Measurements from ENCODE around the gene UTP11.

UTP11 gene

DNA sequence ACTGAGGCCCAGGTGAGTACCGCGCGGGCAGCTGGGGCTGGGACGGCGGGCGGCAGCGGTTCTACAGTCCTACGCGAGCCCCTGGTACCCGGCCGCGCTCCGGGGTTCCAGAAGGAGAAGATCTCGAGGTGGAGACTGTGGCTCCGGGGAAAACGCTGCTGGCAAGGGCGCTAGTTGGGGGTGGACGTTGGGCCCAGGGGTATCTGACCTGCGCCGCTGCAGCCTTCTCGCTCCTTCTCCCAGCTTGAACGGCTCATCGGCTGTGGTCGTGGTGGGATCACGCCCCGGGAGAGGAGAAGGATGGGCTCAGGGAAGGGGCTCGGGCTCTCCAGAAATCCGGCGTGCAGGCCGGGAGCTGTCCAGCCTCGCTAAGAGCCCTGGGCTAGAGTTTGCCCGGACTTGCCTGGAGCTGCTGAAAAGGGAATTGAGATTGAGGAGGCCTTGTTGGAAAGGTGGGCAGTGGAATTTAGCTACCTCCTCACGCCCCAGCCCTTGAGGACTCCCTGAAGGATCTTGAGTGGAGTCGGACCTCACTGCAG, 35.1 kb downstream of the UTP11 start:
- in situ Hi-C loops (cut with HindIII; ENCODE audit: low pct_unique_long_range_greater_than_20kb, low sequenced_read_pairs) = no loop called here
- no peak for TF ChIP-seq JUND (IDR thresholded peaks at IDR 0.05; ENCODE audit: low read depth)

DNA sequence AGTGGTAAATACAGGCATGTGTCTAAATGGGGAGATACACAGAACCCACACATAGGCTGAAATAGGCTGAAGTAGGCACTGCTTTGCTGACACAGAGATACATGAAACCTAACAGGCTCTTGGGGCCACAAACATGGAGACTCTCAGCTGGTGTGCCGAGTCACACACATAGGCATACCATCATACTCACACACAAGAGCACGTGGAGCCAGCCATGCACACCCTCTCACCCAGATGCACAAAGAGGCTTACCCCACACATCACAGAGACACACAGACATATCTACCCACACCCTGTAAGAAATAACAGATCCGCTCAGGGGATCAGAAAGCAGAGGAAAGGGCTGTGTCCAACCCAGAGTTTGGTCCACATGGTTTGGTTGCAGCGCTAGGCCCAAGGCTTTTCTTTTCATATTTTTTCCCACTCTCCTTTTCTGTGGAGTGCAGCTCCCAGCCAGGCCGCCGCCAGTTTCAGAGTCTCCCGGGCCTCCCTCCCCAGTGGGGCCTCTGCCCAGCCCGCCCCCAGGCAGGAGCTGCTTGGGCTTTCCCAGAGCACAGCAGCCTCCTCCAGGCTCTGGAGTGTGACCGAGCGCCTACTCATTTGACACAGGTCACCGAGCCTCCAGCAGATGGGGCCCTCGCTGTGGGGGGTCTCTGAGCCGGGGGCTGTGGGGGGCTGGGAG, 38.0 kb downstream of the UTP11 start:
- no peak for DNase-seq (ENCODE audit: low read depth in 1 of 2, low spot score in 1 of 2)
- in situ Hi-C loops (cut with HindIII; ENCODE audit: low pct_unique_long_range_greater_than_20kb, low sequenced_read_pairs) = no loop called here
- no peak for TF ChIP-seq JUND (IDR thresholded peaks at IDR 0.05; ENCODE audit: low read depth)

More for the DNA sequence above, 35.1 kb downstream of the UTP11 start:
- DNase-seq (ENCODE audit: low read depth in 1 of 2, low spot score in 1 of 2) = no peak

DNA sequence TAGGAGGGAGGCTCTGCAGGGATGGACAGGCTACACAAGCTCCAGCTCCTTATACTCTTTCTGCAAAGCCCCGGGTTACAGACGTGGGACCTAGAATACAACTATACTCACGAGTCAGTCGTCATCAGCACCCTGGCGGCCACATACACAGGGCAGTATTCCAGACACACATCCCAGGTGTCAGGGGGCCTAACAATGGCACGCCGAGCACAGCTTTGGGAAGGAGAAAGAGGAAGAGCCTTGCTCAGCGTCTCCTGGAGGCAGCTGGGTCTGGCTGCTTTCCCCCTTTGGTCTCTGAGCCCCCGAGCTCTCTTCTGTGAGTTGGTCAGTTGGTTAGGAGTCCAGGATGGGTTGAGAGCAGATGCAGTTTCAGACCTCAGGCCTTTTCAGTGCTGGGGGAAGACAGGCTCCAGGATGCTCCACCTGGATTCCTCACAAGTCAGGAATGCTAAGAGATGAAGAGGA, 38.6 kb downstream of the UTP11 start:
- DNase-seq (ENCODE audit: low read depth in 1 of 2, low spot score in 1 of 2) = no peak
- in situ Hi-C loops (cut with HindIII; ENCODE audit: low pct_unique_long_range_greater_than_20kb, low sequenced_read_pairs) = no loop called here
- TF ChIP-seq JUND (IDR thresholded peaks at IDR 0.05; ENCODE audit: low read depth) = no peak

DNA sequence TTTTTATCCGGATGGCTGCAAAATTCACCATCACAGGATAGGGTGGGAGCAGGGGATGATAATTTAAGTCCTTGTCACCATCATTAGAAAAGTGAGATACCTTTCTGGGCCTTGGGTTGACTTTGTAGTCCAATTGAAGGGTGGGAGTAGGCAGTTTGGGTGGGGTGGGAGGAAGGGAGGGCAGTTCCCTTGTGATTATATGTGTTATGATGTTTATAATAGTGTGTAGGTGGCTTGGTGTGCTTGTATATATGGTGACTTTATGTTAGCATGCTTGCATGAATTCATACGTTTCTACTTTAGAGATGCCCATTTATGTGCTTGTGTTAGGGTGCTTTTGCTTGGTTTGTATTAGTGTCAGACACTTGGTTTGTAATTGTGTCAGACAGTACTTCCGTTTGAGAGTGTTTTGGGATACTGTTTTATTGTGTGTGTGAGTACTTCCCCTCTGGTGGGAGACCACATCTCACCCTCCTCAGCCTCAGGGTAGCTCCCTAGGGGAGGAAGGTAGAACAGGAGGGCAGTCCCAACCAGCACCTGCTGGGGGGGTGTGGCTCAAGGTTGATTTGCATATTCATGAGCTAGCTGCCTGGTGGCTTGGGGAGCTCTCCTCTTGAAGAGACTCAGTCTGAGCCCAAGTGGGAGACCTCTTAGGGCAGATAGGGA, 40.3 kb downstream of the UTP11 start:
- TF ChIP-seq JUND (IDR thresholded peaks at IDR 0.05; ENCODE audit: low read depth) = no peak
- DNase-seq (ENCODE audit: low read depth in 1 of 2, low spot score in 1 of 2) = no peak
- in situ Hi-C loops (cut with HindIII; ENCODE audit: low pct_unique_long_range_greater_than_20kb, low sequenced_read_pairs) = no loop called here

DNA sequence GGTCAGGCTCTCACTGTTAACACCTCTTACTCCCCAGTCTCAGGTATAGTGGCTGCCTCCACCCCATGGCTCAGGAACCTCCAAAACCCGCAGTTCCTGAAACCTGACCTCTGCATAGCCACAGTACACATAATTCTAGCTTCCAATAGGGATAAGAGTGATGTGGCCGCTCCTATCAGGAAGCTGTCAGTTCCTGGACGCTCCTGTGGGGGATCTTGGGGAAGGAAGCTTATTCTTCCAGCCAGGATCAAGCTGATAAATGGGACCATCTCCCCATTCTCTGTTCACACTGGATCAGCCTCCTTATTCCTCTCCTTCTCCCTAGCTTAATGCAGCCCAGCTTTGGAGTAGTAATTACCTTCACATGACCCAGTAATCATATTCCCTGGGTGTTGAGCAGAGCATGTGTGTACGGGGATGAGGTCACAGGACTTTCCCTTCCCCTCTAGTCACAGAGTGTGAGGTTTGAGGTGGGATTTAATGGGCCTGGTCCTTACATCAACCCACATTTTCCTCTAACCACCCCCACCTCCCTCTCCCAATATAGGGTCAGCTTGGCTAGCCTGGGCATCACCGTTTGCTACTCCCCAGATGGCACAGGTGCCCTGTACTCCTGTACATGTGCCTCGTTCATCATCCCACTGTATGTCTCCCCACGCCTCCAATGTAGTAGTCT, 41.0 kb downstream of the UTP11 start:
- peak in 1 of 2 experiments; percentile 13 for DNase-seq (ENCODE audit: low read depth in 1 of 2, low spot score in 1 of 2)
- TF ChIP-seq JUND (IDR thresholded peaks at IDR 0.05; ENCODE audit: low read depth) = no peak
- in situ Hi-C loops (cut with HindIII; ENCODE audit: low pct_unique_long_range_greater_than_20kb, low sequenced_read_pairs) = no loop called here

DNA sequence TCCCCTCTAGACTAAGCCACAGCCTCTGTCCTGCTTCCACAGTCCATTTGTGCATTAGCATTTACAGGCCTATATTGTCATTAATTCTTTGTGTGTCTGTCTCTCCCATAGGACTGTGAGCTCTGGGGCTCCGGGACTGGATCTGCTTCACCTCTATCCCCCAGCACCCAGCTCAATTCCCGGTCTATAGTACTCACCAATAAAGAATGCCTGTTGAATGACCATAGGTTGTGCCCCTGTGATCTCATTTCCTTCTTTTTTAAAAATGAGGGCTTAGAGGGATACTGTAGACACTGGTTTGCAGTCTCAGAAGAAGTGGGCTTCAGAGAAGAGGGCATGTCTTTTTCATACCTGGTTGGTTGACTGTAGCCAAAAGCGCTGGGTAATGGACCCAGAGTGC, 42.9 kb downstream of the UTP11 start:
- TF ChIP-seq JUND (IDR thresholded peaks at IDR 0.05; ENCODE audit: low read depth) = no peak
- in situ Hi-C loops (cut with HindIII; ENCODE audit: low pct_unique_long_range_greater_than_20kb, low sequenced_read_pairs) = no loop called here

DNA sequence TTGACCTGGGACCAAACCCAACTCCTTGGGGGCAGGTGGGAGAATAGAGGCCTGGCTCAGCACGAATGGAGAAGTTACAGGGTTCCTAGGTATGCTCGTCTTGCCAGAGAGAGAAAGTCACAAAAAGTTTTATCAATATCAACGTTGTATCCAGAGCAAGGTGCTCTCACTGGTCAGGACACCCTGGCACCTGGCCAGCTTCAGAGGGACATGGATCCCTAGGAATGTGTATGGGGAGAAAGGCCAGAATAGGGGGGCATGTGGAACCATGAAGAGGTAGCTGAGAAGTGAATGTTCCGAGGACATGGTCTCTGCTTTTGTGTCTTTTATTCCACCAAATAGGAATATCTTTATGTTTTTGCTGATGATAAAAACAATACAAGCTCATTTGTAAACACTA, 43.4 kb downstream of the UTP11 start:
- in situ Hi-C loops (cut with HindIII; ENCODE audit: low pct_unique_long_range_greater_than_20kb, low sequenced_read_pairs) = no loop called here
- DNase-seq (ENCODE audit: low read depth in 1 of 2, low spot score in 1 of 2) = no peak
- no peak for TF ChIP-seq JUND (IDR thresholded peaks at IDR 0.05; ENCODE audit: low read depth)

More for the DNA sequence above, 42.9 kb downstream of the UTP11 start:
- no peak for DNase-seq (ENCODE audit: low read depth in 1 of 2, low spot score in 1 of 2)

DNA sequence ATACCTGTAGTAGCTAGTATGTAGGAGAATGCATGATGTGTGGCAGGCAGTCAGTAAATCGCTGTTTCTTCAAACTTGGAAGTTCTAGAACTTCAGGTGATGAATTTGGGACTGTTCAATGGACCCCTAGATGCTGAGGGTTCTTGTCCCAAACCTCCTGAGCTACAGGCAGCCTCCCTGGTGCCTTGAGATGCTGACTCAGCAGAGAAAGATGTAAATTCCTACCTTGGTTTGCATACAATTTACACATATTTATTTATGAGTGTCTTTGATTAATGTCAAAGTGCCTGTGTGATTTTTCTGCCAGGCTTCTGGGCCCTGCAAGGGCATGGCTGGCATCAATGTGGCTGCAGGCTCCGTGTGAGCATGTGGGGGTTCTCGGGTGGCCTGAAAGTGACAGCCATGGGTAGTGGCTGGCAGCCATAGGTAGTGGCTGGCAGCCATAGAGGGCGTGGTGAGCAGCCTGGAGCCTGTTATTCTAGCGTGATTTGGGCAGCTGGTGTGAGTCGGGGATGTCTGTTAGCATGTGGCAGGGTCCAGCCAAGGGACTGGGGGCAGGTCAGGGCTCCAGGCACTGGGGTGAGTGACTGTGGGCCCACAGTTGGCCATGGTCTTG, 47.2 kb downstream of the UTP11 start:
- in situ Hi-C loops (cut with HindIII; ENCODE audit: low pct_unique_long_range_greater_than_20kb, low sequenced_read_pairs) = no loop called here
- no peak for TF ChIP-seq JUND (IDR thresholded peaks at IDR 0.05; ENCODE audit: low read depth)
- no peak for DNase-seq (ENCODE audit: low read depth in 1 of 2, low spot score in 1 of 2)

DNA sequence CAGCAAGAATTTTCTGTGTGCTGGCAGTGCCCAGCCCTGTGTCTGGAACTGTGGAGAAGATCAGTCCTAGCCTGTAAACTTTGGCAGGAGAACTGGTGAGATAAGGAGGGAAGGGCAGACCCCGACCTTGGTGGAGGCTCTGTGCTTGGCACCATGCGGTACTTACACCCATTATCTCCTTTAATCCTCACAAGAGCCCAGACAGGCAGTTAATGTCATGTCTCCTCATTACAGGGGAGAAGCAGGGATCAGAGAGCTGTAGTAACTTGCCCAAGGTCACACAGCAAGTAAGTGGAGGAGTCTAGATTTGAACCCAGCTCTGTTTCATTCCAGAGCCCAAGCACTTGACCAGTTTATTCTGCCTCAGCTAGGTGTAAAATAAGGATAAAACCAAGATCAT, 48.0 kb downstream of the UTP11 start:
- no peak for DNase-seq (ENCODE audit: low read depth in 1 of 2, low spot score in 1 of 2)
- TF ChIP-seq JUND (IDR thresholded peaks at IDR 0.05; ENCODE audit: low read depth) = no peak
- in situ Hi-C loops (cut with HindIII; ENCODE audit: low pct_unique_long_range_greater_than_20kb, low sequenced_read_pairs) = no loop called here

DNA sequence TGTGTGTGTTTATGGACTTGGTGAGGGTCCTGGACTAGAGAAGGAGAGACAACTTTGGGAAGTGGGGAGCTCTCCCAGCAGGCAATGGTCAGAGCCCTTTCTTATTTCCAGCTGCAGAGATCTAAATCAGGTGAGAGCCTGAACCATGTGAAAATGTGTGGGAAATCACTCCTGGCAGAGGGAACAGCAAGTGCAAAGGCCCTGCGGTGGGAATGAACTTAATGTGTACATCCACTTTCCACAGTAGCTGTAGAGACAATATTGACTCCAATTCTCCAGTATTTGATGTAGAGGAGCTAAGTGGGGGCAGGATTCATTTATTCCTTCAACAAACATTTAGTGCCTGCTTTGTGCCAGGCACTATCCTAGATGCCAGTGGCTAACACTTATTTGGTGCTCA, 48.8 kb downstream of the UTP11 start:
- DNase-seq (ENCODE audit: low read depth in 1 of 2, low spot score in 1 of 2) = no peak
- in situ Hi-C loops (cut with HindIII; ENCODE audit: low pct_unique_long_range_greater_than_20kb, low sequenced_read_pairs) = no loop called here
- TF ChIP-seq JUND (IDR thresholded peaks at IDR 0.05; ENCODE audit: low read depth) = no peak

DNA sequence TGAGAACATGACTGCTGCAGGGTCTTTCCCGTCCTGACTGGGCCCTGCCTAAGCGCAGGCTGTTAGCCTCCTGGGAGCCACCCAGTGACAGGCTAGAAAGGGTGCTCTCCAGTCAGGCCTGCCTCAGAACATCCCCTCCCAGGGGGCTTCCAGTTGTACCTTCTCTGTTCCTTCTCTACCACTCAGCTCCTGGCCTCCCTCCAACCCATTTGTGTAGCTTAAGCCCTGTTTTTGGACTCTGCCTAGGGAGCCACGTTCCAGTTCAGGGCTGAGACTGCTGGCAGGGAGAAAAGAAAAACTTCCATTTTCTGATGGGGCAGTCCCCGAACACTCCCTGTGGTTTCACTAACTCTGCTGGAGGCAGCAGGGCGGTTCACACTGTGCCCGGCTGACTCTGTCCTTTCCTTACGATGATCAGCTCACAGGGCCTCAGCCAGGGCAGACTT, 49.4 kb downstream of the UTP11 start:
- in situ Hi-C loops (cut with HindIII; ENCODE audit: low pct_unique_long_range_greater_than_20kb, low sequenced_read_pairs) = no loop called here
- no peak for TF ChIP-seq JUND (IDR thresholded peaks at IDR 0.05; ENCODE audit: low read depth)
- DNase-seq (ENCODE audit: low read depth in 1 of 2, low spot score in 1 of 2) = no peak

Measured in T47D (cell line).